GM19324 (cell line): ENCODE measurements around the gene BAIAP2.

Experiments used
- ATAC-seq: cut with Tn5 transposase; IDR thresholded peaks from one replicate; pipeline ENCODE4 v1.9.1; 2021; ENCODE audit warnings: mild to moderate bottlenecking, moderate library complexity; ENCODE audit not compliant: unreplicated experiment, low FRiP score

Gene BAIAP2

DNA sequence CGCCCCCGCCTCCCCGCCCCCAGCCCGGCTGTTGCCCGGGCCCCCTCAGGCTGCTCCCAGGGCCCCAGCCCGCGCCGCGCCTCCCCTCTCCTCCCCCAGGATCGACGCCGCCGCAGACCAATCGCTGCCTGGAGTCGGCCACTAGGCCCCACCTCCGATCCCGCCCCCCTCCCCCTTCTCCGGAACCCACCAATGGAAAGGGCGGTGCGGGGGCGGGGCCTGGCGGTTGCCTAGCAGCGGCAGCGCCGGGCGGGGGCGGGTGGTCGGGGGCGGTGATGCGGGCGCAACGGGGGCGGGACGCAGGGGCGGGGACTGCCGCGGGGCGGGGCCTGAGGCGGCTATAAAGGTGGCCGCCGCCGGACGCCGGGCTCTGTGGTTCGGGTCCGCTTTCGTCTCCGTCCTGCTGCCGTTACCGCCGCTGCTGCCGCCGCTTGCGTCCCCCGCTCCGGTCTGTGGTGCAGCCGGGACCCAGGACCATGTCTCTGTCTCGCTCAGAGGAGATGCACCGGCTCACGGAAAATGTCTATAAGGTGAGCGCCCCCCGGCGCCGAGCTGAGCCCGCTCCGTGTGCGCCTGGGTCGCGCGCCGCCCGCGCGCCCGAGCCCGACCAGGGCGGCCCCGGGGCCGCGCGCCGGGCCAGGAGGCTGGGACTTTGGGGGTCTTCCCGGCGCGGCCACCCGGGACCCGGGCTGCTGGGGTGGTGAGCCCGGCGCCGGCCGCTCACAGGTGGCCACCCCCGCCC is at the start of gene BAIAP2:
Gene BAIAP2, plus strand, starts transcription at position 373 of the 742 bp plus-strand sequence. Its CDS starts 104 bp downstream, at position 477.
- ATAC-seq, result peak; percentile 66

GRCh38 chr17:80986046-80986445 is 48.9 kb upstream of the BAIAP2 start:
- ATAC-seq, result no peak

DNA sequence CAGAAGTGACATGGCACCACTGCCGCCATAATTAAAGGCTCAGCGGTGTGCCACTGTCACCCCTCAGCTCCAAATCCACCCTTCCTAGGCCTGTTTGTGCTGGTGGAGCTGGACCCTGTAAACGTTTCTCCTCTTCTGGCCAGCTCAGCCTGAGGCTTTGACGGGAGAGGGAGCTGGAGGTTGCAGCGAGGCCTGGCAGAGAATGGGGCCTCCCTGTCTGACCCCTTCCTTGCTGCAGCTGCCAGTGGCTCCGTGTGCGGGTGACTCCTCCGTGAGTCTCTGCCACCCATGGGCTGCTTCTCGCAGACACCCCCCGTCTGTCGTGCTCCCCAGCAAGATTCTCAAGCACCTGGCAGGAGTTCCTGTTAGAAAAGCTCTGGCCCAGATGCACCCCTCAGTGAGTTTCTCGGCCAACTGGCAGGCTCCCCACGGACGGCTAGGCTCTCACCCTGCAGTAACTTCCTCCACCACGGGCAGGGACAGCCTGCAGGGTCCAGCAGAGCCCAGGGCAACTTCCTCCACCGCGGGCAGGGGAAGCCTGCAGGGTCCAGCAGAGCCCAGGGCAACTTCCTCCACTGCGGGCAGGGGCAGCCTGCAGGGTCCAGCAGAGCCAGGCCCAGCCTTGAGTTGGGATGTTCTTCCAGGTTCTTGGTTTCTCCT is 48.0 kb upstream of the BAIAP2 start:
- no peak for ATAC-seq

- ATAC-seq, result no peak
Measured at GRCh38 chr17:80987941-80988461, 47.0 kb upstream of the BAIAP2 start.

GRCh38 chr17:80989586-80989913 is 45.4 kb upstream of the BAIAP2 start:
- ATAC-seq, result no peak

- ATAC-seq, result no peak
Measured at GRCh38 chr17:80990921-80991644, 43.9 kb upstream of the BAIAP2 start.

GRCh38 chr17:80991645-80992076 is 43.3 kb upstream of the BAIAP2 start, which contains the start of gene CHMP6:
CHMP6 (plus strand) TSS chr17:80991841; CDS start chr17:80991919, 78 bp downstream.
- peak; percentile 53 for ATAC-seq

DNA sequence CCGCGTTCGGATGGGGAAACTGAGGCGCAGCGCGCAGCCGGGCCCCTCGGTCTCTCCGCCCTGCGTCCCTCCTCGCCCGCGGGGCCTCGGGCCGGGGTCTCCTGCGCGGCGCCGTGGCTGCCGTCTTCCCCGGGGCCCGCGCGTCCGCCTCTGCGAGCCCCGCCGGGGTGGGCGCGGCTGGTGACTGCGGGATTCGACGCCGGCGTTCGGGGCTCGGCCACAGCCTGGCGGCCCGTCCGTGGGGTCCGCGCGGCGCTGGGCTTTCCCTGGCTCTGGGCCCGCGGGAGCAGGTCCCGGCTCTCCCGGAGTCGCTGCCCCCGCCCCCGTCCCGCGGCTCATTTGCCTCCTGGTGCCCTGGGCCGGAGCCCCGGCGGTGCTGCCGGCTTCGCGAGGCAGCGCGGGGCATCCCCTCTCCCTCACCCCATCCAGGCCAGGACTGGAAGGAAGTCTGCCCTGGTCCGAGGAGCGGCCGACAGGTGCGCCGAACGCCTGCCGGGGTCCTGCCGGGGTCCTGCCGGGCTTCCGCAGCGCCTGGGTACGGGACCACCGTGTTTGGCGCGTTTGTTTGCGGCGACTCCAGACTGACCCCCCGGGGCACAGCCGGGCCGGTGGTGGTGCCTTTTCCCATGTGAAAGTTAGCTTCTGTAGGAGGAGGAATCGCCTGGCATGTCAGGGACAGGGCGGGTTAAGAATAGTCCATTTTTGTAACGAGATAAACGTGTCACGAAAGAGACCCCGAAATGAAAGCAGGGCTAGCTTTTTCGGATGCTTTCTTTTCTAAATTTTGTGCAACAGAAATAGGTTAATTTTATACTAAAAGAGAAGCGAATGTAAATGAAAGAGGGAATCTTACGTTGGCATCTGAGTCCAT is 42.6 kb upstream of the BAIAP2 start:
- ATAC-seq, result no peak

DNA sequence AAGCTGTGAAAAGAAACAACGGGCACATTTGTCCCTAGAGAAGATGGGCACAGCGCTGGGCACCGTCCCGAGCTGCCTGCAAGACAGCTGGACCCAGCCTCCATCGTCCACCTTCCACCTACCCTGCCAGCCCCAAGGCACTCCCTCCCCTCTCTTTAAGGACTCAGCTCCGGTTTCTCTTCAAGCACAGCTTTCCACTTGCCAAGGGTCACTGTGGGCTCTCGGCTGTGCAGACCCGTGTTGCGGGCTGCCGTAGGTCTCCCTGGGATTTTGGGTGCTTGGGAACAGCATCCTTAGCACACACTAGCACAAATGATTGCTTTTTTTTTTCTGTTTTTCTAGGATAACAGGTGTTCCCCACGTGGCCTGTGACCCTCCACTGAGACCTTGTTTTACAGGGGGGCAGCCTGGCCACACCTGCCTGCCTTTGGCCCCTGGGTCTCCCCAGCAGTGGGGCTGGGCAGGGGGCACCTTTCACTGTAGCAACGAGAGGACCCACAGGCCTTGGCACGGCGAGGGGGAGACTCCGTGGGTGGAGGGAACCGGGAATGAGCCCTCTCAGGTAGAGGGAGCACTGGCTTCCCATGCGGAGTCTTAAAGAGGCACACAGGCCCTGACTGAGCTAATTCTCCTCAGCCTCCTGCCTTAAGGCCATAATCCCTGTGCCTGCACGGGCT is 41.9 kb upstream of the BAIAP2 start:
- no peak for ATAC-seq

DNA sequence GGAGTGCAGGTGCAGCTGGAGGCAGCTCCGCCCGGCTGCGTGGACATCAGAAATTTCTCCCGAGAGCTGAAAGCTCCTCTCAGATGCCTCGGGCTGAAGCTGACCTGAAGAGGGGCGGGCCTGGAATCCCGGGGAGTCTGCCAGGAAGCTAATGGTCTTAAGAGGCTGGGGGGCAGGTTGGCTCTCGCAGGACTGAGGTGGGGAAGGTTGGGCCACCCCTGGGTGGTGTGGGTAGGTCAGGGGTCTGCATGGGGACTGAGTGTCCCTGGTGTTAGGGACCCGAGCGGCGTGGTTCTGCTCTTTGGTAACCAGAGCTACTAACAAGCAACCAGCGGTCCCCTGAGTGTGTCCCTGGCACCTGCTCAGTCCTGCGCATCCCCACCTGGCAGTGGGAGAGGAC is 39.8 kb upstream of the BAIAP2 start:
- no peak for ATAC-seq

GRCh38 chr17:80996422-80997305 is 38.3 kb upstream of the BAIAP2 start:
- ATAC-seq, result no peak

GRCh38 chr17:80997424-80998117 is 37.4 kb upstream of the BAIAP2 start:
- ATAC-seq, result no peak

- ATAC-seq, result no peak
Measured at GRCh38 chr17:80998118-80998747, 36.7 kb upstream of the BAIAP2 start.

DNA sequence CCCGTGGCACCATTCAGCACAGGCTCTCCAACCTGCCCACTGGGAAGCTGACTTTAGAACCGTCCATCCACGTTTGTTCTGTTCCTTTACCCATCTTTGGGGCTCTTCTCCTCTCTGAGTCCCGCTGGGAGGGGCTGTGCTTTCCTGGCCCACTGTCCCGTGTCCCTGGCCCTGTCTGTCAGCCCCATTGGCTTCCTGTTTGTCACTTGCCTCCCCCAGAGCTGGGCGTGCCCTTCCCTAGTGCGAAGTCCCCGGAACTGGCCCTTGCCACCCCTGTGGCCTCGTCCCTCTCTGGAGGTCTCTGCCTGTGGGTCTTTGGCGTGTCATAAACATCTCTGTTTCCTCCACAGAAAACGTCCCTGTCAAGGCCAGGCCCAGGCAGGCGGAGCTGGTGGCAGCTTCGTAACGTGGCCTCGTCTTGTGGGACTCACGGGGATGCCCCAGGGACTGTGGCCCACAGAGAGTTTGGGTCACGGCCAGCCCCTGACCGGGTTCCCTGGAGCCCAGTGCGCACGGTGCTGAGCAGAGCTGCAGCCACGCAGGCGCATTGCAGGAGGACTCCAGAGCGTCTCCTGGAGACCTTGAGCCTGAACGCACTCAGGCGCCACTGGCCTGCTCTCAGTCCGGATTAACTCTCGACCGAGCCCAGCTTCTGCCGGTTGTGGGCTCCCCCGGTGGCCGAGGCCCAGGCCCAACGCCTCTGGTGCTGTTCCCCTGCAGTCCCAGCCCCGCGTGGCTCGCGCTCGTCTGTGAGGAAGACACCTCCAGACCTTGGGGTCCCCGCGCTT is 36.0 kb upstream of the BAIAP2 start:
- ATAC-seq, result no peak

DNA sequence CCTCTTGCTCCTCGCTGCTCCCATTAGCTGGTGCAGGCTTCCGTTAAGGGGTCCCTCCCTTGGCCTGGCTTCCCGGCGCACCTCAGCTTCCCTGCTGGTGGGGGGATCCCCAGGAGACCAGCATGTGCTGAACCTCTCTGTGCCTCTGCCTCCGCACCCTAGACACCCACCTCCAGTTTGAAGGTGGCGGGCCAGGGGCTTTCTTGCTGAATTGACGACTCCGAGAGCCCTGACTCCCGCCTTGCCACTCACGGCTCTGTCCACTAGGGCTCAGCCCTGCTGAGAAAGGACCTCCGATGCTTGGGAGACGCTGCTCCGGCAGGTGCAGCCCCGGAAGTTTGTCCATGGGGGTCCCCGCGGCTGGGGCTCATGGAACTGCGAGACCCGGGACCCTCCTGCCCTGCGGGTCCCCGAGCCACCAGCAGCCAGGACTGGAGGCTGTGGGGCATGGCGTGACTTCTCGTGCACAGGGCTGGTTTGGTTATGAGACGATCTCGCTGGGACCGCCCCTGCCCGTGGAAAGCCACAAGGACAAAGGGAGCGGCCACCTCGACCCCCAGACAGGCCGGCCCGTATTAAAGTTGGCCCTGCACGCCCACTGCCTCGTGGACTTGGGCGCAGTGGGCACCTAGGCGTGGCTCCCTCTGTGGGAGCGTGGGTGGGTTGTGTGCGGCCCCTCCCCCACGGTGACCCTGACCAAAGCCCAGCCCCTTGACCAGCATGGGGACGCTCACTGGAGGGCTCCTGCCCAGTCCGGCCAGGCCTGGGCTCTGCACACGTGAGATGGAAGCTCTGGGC is 35.2 kb upstream of the BAIAP2 start:
- ATAC-seq, result no peak

GRCh38 chr17:81000334-81000630 is 34.7 kb upstream of the BAIAP2 start:
- ATAC-seq, result no peak
